G401 (cell line): ENCODE measurements around the gene ZSCAN2. TPM values are rescaled to one million over a fixed set of nuclear protein-coding genes. Genes with fewer than 3 reads are reported as not detected.

Experiments used
- DNase-seq: peaks from one replicate; pipeline ENCODE4 v3.0.0-alpha.2; 2015; ENCODE audit warnings: low spot score
- in situ Hi-C: cut with HindIII; loops from 2 replicates; pipeline ENCODE4 v1.10.0; 2016; ENCODE audit warnings: low sequenced_read_pairs, mixed read lengths
- total RNA-seq: library from RNA; depleted of rRNA; stranded (reverse); fragments of >200 nt; shearing (Covaris generic); gene quantifications from 2 replicates; pipeline ENCODE4 v1.2.3, GENCODE V29; 2014; rRNA removed

The ZSCAN2 gene
- total RNA-seq, 1 experiment from 2014 or later = 17.6 TPM

GRCh38 chr15:84658788-84659411 is 58.1 kb downstream of the ZSCAN2 start:
- DNase-seq = no peak
- in situ Hi-C loops = no loop called here

- DNase-seq = no peak
- in situ Hi-C loops = no loop called here
Measured at GRCh38 chr15:84659904-84660781, 59.3 kb downstream of the ZSCAN2 start.

- DNase-seq = no peak
- in situ Hi-C loops = no loop called here
Measured at GRCh38 chr15:84661001-84661400, 60.2 kb downstream of the ZSCAN2 start.

- in situ Hi-C loops = no loop called here
- DNase-seq = no peak
Measured at GRCh38 chr15:84666373-84666772, 65.6 kb downstream of the ZSCAN2 start.

GRCh38 chr15:84668221-84668982 is 67.6 kb downstream of the ZSCAN2 start:
- no peak for DNase-seq
- in situ Hi-C loops = no loop called here

GRCh38 chr15:84669726-84670125 is 68.9 kb downstream of the ZSCAN2 start:
- no peak for DNase-seq
- in situ Hi-C loops = no loop called here

GRCh38 chr15:84671211-84671610 is 70.4 kb downstream of the ZSCAN2 start:
- DNase-seq = no peak
- in situ Hi-C loops = no loop called here

Other genes starting within 250 kb of the ZSCAN2 start
- 55.7 and 60.4 TPM in 2 replicates for gene WDR73, start 53.3 kb downstream of the ZSCAN2 start, total RNA-seq
- gene NMB, start 57.2 kb downstream of the ZSCAN2 start, total RNA-seq = 4.5 and 5.6 TPM in 2 replicates
- 350 and 354 TPM in 2 replicates for gene SEC11A, start 115.1 kb downstream of the ZSCAN2 start, total RNA-seq
- 3.3 and 6.6 TPM in 2 replicates for gene ZNF592, start 147.6 kb downstream of the ZSCAN2 start, total RNA-seq
- 0.06 and 0.20 TPM in 2 replicates for gene ALPK3, start 216.3 kb downstream of the ZSCAN2 start, total RNA-seq